ENCODE data around the gene DCUN1D5.

DNA sequence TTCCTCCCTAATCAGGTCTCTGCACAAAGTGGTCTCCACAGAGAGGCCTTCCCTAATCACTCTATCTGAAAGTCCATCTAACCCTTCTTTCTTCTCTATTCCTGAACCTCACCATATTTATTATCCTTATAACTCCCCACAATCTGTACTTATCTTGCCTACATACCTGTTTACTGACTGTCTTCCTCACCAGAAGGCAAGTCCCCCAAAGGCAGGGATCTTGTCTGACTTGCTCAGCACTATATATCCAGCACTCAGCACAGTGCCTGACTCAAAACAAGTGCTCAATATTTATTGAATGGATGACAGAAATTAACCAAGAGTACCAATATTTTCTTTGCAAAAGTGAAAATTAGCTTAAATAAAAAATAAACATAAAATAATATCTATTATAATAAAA lies 5.5 kb downstream of the DCUN1D5 start:
- TF ChIP-seq POLR2A (IDR thresholded peaks at IDR 0.05): no peak
- TF ChIP-seq, protein P1, sequence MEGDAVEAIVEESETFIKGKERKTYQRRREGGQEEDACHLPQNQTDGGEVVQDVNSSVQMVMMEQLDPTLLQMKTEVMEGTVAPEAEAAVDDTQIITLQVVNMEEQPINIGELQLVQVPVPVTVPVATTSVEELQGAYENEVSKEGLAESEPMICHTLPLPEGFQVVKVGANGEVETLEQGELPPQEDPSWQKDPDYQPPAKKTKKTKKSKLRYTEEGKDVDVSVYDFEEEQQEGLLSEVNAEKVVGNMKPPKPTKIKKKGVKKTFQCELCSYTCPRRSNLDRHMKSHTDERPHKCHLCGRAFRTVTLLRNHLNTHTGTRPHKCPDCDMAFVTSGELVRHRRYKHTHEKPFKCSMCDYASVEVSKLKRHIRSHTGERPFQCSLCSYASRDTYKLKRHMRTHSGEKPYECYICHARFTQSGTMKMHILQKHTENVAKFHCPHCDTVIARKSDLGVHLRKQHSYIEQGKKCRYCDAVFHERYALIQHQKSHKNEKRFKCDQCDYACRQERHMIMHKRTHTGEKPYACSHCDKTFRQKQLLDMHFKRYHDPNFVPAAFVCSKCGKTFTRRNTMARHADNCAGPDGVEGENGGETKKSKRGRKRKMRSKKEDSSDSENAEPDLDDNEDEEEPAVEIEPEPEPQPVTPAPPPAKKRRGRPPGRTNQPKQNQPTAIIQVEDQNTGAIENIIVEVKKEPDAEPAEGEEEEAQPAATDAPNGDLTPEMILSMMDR (IDR thresholded peaks at IDR 0.05): no peak

Data from esophagus squamous epithelium (tissue), 4 donors.